HG03025 (cell line): ENCODE data around the gene PTPN20.

ENCODE experiments used
- ATAC-seq: cut with Tn5 transposase; IDR thresholded peaks from one replicate; pipeline ENCODE4 v1.9.1; 2021; ENCODE audit warnings: mild to moderate bottlenecking, moderate library complexity; ENCODE audit not compliant: unreplicated experiment, low FRiP score

The PTPN20 gene

DNA sequence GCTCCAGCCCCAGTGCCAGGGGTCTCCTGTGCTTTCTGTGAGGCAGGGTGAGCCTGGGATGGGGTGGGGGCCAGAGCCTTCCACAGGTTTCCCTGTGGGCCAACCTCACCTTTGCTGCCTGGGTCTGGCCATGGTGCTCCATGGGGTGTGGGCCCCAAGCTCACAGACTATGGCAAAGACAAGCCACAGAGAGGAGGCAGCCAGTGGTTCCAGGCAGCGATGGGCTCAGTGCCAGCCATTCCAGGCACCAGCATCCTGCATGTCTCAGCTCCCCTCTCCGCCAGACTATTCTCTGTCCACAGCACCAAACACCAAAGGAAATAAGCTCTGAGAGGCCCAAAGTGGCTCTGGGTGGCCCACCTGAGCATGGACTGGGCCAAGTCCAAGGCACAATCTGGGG is 133.5 kb downstream of the PTPN20 start:
- no peak for ATAC-seq

DNA sequence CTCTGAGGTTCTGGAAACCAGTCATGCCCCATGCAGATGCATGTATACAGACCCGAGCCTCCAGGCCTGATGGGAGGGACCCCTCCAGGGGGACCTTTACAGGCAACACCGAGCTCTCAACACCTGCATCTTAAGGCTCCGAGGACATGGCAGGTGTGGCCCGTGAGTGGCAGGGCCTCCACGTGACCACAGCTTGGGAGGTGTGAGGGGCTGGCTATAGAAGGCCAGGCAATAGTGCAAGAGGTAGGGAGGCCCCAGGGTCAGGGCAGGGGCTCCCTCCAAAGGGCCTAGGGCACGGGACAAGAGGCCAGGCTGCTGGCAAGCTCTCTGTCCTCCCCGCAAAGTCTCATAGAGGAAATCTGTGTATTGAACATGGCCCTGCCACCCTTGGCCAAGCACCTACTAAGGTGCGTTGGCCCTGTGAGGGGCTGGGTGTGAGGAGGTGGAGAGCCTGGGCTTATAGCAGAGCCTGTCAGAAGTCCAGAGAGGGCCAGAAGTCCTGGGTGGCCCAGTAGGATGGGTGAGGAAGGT is 134.2 kb downstream of the PTPN20 start:
- no peak for ATAC-seq

DNA sequence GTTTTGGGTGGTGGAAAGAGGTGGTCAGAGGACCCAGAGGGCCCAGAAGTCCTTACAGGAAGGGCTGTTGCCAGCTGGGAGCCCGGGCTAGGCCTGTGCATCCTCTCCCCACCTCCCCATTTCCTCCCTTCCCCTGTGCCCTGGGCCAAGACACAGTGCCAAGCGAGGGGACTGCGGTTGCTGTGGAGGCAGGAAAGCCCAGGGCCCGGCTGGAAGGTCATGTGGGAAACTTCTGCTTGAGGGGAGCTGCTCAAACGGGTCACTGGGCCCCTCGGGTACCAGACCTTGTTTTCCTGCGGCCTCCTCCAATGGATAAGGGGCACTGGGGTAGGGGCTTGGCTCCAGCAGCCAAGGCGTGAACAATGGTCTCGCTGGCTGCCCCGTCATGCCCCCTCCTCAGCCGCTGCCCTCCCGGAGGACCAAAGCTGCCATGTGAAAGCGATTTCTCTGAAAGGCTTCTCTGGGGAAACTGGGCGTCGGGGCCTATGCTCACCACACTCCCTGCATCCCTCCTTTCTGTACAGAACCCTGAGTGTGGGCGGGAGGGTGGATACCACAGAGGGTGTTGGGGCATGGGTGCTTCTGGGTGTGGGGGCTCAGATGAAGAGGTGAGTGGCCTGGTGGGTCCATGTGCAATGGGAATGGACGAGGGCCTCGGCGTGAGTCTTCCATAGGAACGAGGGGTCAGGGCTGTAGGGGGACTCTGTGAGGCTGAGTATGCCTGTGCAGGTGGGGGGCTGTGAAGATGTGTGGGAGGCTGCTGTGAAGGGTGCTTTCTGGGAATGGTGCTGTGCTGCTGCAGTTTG is 135.3 kb downstream of the PTPN20 start:
- ATAC-seq = no peak

DNA sequence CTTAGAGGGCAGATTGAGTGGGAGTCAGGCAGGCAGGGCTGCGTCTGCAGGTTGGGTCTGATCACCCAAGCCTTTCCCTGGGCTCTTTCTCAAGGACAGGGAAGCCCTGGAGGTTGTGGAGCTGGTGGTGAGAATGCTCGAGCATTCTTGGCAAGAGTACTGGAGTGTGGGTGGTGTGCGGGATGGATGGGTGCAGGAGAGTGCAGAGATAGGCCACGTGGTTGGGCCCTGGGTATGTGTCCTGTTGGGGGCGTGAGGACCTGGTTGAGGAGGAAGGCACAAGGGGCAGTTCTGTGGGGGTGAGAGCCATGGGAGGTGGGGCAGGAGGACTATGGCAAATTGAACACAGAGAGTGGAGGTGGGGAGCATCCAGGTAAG is 135.9 kb downstream of the PTPN20 start:
- no peak for ATAC-seq

DNA sequence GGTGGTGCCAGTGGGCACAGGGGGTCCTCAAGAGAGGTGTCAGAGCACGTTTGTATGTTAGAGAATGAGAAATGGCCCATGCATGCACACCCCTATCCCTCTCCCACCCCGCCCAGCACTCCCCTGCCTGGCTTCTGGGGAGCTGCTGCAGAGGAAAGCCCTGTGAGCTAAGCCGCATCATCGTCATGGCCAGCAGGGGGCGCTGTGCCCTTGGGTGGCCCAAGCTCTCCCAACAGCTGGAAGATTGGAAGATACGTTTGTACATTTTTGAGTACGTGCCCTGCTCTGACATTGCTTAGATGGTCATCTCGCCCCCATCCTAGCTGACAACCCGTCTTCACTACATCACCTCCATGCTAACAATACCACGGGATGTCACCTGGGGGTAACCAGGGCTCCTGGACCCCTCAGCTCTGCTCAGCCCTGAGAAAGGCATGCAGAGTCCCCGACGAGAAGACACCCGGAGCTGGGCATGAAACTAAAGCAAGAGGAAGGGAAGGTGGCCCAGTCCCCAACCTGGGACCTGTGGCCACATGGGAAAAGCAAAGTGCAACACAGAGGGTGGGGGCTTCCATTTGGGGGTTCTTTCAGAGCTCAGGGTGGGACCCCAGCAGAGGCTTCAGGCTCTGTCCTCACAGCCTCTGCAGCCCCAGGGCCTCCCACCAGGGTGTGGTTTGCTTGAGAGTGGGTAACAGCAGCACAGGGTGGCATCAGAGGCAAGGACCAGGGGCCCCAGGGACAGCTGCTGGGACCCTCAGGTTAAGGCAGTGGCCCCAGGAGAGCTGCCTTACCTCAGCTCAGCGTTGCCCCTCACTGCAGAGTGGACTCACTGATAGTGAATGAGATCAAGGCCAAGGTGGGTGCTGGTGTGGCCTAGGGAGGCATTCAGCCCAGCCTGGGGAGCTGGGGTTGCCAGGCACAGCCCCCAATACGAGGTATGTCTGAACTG is 136.6 kb downstream of the PTPN20 start:
- ATAC-seq = no peak

DNA sequence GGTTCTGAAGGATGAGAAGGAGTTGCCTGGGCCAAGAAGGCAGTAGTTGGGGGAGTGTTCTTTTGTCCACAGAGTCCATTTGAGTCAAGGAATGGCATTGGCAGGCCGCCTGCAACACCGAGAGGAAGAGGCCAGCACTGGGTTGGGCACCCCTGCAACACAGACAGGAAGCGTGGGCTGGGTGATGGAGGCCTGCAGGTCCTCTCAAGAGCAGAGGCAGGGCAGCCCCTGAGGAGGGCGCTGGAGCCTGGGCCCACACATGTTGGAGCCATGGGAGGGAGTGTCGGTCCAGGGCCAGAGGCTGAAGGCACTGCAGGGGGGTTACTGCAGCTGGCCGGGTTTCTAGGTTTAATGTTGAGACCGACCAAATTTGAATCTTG is 137.3 kb downstream of the PTPN20 start:
- ATAC-seq = no peak

DNA sequence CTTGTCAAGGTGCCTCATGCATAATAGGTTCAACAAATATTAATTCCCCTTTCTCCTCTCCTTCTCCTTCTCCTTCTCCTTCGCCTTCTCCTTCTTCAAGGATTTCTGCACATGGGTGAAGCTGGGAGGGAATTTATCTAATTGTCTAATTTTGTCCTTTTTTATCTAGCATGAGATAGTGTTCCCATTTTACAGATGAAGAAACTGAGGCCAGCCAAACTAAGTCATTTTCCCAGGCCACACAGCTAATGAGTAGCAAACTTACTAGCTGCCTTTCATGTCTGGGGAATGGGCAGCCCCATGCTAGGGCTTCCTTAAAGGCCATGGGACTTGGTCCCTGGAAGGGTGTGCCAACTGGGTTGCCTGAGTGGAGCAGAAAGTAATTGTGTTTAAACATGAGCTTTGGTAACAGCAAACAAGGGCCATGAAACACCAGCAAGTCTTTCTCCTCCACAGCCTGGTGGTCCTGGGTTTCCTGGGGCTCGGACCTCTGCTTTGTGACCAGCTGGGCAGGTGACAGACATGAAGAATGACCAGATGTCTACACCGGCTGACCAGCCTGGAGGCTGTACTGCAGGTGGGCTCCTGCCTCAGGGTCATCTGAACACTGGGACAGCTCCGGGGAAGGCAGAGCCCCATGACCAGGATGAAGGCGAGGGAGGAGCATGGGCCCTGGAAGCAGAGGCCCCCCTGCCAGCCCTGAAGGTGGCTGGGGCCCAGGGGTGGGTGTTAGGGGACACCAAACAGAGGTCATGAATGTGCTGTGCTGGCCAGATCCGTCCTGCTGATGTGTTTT is 138.0 kb downstream of the PTPN20 start:
- no peak for ATAC-seq

DNA sequence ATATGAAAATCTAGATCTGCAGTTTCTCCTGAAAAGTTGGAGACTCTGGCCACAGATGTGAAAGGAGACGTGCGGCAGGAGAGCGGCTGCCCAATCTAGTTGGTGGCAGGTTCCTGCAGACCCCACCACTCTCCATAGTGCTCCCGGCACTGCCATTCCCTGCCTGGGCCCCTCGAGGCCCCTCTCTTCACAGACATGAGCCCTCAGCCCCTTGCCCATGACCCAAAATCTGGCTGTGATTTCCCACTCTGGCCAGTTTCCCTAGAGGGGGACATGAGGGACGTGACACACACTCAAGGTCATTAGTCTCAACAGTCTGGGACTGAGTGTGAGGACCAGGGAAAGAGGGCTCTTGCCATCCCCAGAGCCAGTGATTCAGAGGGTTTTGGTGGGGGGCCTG is 138.7 kb downstream of the PTPN20 start:
- no peak for ATAC-seq

DNA sequence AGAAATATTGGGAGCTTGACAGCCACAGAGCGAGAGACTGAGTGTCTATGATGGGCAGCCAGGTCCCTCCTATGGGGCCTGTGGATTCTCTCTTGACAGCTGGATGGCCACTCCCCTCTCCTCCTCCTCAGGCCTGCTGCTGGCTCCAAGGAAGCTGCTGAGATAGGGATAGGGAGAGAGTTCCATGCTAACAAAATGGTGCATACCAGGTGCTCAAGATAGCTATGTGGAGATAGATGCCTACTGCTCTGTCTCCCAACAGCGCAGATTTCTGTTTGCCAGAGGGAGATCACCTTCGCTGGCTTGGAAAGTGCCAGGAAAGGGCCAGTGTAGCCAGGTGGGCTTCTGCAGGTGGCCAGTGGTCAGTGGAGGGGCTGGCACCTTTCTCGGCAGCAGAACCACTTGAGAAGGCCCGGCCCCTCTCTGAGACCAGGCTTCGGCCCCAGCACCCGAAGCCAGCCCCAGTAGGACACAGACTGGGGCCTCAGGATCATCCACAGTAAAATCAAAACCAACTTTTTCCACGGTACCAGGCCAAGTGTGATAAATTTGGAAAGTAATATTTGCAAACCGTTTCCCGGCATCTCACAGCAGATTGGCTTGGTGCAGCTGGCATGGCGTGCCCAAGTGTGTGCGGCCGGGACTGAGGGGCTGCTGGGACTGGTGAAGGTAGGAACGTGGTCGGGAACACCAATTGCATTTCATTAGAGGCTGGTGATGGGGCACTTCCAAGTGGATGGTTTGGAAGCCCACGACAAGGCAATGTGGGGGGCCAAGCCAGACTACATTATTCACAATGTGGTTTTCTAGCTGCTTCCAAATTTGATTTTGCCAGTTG is 139.6 kb downstream of the PTPN20 start:
- ATAC-seq = no peak

DNA sequence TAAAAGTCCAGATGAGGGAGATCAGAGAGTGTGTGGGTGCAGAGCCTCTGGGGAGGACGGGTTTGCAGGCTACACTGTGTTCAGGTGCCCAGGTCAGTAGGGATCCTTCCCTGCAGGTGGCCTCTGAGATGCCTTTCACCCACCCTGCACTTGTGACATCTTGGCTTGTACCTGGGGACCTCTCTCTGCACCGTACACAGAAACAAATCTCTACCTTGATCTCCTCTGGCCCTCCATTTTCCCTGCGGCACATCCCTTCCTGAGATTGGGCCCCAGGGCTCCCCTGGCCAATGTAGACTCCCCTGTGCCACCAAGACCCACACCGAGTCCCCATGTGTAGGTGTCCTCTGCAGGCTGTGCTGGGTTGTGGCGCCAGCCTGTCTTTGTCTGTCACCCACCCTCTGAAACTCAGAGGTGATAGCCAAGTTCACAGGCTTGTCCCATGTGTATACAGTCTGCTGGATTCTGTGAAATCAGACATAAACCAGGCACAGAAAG is 140.6 kb downstream of the PTPN20 start:
- no peak for ATAC-seq
